Right renal pelvis (tissue), 4 donors: ENCODE measurements around the gene FEV. TPM values are rescaled to one million over a fixed set of nuclear protein-coding genes. Genes with fewer than 3 reads are reported as not detected.
A peak's percentile ranks its signal among the peaks of the same experiment; 100 is the strongest.

ENCODE experiments used
- DNase-seq, 4 donors: peaks; one replicate each; pipeline ENCODE4 v3.0.0-alpha.2; 2013; ENCODE audit warnings: low read depth in 4 of 4, low spot score in 3 of 4, missing footprints in 1 of 4
- polyA plus RNA-seq, 4 donors: library from polyadenylated mRNA; unstranded; fragments of 120-200 nt; gene quantifications; one replicate each; pipeline ENCODE4 v1.2.1, GENCODE V29; 2013; ENCODE audit not compliant: insufficient read length in 4 of 4

The FEV gene
- polyA plus RNA-seq, 4 donors: 0.08 to 0.10 (median 0.08) TPM; not detected in 1

DNA sequence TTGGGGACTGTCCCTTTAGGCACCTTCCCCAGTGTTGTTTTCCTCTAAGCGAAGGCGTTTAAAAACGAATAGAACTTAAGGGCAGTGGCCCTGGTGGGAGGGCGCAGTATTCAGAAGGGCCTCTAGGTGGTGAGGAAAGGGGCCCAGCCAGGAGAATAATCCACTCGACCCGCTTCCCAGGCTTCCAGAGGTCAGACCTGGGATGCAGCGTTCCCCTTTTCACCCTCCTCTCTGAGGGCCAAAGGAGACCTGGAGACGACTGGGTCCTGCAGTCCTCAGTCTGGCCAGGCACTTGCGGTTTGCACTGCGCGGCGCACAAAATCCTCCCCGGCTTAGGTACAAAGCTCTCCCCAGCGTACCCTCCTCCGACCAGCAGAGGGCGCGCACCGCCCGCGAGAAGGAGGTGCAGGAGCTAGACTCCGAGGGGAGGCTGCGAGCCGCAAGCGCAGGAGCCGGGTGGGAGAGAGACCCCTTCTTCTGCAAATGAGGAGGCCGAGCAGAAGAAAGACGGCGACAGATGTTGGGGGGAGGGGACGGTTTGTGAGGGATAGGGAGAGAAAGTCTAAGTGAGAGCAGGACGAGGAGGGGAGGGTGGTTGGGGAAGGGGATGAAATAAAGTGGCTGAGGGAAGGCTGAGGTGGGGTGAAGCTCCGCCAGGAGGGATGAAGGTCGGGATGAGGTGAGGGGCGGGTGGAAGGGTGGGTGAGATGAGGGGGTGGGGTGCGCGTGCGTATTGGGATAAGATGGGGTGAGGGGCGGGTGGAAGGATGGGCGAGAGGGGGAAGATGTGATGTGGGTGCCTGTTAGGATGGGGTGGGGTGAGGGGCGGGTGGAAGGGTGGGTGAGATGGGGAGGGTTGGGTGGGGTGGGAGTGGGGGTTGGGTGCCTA is 4.9 kb downstream of the FEV start:
- peak; percentile 68 to 78 (median 70) for DNase-seq

DNA sequence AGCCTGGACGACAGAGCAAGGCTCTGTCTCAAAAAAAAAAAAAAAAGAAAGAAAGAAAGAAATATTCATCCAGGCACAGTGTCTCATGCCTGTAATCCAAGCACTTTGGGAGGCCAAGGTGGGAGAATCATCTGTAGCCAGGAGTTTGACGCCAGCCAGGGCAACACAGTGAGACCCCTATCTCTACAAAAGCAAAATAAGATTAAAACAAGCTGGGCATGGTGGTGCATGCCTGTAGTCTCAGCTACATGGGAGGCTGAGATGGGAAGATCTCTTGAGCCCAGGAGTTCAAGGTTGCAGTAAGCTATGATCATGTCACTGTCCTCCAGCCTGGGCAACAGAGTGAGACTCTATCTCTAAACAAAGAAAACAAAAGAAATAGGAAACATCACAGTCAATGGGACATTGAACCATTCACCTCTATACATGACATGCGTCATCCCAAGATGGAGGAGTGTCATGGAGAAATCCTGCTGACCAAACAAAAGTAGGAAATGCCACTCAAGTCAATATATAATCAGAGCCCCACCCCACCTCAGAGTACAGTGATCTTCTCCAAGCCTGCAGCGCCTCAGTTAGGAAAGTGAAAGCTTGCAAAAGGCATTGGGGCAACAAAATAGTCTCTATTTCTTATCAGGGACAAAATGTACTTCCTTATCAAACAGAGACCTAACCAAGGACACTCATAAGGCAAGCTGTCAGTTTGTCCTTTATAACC is 9.8 kb downstream of the FEV start:
- no peak for DNase-seq

DNA sequence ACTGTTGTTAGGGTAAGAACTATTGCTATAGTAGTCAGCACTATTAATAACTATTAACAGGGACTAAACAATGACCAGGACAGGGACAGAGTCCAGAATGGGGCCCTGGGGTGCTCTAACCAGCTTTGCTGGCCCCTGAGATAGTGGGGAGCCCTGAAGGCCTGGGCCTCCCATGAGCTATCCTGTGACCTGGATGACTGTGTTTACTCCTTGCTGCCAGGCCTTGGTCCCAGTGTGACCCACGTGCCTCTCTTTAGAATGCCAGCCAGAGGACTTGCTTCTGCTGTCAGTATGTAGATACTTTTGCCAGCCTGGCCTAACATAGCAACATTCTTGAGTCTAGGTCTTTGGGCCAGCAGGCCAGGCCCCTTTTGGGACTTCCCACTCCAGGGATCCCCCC is 14.1 kb downstream of the FEV start:
- no peak for DNase-seq

DNA sequence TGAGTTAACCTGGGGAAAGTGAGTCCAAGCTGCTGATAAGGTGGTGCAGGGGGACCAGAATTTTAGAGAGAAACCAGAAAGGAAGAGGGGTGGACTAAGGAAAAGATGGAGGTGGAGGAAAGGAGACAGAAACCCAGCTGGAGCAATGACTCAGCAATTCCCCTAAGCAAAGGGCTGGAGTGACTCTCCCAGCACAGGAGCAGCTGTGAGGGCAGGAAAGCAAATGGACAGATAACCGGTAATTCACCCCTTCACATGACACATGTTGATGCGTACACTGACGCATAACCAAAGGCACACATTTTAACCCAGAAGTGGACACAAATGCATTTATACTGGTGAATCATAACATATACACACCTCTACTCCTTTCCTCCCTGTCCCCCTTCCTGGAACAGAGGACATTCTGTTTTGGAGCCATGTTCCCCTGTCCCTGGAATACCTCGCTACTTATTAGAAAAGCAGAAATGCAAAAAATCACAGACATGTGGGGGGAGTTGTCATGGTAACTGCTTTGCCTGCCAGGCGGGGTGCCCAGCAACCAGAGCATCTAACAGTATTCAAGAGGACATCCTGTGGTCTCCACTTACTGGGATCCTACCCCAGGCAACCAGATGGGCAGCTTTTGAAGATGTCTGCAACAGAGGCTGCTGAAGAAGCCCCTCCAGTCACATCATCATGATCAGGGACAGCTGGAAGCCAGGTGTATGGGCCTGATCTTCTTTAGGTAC is 20.8 kb downstream of the FEV start:
- DNase-seq: no peak

DNA sequence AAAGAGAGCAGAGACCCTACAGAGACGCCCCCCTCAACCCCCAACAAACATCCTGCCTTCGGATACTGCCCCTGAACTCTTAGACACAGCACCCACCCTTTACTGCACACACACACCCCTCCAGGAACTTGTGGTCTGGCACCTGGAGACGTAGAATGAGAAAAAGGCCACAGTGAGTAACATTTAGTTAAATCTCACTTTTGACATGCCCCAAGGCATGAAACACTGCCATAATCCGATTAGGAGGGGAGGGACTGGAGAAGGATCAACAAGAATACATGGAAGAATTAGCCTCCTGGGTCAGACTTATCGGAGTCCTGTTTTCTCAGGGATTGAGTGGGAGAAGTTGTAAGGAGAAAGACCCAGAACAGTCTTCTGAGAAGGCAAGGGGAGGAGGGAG is 21.4 kb downstream of the FEV start:
- DNase-seq: no peak

GRCh38 chr2:218962859-218963492 is 22.0 kb downstream of the FEV start:
- peak; percentile 70 to 75 (median 72) for DNase-seq

- no peak for DNase-seq
Observed at GRCh38 chr2:218961651-218962570, 23.1 kb downstream of the FEV start.

DNA sequence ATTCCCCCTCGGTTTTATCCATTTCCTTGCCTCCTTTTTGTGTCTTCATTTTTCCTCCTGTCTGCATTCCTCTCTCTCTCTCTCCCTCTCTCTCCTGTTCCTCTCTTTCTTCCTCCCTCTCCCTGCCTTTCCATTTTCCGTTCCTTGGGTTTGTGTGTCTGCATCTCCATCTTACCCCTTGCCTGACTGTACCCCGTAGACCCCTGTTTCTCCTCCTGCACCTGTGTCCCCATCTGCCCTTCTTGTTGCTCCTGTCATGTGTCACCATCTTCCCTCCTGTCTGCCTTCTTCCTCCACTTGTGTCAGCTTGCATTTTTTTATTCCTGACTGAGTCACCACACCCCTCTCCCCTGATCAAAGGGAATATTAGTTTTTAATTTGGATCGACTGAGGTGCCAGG is 23.8 kb downstream of the FEV start:
- DNase-seq: no peak

DNA sequence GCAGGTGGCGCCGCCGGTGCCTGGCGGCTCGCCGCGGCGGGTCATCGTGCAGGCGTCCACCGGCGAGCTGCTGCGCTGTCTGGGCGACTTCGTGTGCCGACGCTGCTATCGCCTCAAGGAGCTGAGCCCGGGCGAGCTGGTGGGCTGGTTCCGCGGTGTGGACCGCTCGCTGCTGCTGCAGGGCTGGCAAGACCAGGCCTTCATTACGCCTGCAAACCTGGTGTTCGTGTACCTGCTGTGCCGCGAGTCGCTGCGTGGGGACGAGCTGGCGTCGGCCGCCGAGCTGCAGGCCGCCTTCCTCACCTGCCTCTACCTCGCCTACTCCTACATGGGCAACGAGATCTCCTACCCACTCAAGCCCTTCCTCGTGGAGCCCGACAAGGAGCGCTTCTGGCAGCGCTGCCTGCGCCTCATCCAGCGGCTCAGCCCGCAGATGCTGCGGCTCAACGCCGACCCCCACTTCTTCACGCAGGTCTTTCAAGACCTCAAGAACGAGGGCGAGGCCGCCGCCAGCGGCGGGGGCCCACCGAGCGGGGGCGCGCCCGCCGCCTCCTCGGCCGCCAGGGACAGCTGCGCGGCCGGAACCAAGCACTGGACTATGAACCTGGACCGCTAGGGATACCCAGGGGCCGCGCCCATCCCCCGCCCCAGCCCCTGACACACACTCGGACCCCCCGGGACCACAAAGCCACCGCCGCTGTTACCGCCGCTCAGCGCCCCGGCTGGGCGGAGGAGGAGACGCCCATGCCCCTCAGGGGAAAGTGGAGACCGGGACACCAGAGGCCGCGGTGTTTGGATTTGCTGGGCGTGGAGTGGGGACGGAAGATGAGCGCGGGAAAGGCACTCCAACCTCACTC is 24.4 kb downstream of the FEV start:
- no peak for DNase-seq

DNA sequence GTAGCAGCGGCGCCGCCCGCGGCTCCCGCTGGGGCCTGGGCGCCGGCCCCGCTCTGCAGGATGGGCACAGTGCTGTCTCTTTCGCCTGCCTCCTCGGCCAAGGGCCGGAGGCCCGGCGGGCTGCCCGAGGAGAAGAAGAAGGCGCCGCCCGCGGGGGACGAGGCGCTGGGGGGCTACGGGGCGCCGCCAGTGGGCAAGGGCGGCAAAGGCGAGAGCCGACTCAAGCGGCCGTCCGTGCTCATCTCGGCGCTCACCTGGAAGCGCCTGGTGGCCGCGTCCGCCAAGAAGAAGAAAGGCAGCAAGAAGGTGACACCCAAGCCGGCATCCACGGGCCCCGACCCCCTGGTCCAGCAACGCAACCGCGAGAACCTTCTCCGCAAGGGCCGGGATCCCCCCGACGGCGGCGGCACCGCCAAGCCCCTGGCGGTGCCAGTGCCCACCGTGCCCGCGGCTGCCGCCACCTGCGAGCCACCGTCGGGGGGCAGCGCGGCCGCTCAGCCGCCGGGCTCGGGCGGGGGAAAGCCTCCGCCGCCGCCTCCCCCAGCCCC is 25.1 kb downstream of the FEV start:
- DNase-seq: no peak

DNA sequence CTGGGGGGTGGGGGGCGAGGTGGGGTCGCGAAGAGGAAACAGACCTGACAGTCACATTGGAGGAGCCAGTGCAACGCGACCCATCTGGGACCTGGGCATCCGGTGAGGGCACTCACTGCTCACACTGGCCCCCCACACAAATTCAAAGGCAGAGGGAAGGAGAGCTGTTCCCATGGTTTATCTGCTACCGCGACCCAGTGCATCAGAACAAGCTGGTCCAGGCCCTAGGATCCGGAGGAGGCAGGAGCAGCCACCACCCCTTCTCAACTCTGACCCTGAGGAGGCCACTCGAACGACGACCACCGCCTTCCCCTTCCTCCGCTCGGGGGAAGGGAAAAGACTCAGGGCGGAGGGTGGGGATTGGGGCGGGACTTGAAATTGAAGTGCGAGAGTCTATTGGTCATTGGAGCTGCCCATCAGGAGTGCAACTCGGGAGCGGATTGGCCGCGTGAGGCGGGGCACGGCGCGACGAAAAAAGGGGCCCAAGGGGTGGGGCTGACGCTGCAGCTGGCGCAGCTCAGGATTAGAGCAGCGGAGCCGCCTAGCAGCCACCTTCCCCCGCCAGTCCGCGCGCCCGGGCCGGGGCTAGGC is 25.7 kb downstream of the FEV start, which contains the start of gene CDK5R2:
TSS of gene CDK5R2 (plus strand) at position 526 of the 591 bp plus-strand sequence. CDS start 155 bp downstream, outside the sequence.
- DNase-seq: peak; percentile 75 to 84 (median 78)

DNA sequence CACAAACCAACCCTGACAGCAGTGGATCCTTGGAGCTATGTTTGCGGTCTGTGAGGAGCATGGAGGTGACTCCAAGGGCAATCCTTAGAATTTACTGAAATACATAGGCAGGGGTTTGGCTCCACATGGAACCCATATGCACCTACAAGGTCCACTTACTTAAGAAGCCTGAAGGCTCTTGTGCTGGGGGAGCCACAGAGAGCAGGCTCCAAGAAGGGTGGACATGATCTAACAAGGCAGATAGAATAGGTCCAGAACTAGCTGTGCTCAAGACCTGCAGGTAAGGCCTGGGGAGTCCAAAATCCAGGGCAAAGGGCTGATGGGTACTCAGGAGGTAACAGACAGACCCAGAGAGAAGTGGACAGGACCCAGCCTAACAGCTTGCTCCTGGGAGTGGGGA is 26.7 kb downstream of the FEV start:
- no peak for DNase-seq

DNA sequence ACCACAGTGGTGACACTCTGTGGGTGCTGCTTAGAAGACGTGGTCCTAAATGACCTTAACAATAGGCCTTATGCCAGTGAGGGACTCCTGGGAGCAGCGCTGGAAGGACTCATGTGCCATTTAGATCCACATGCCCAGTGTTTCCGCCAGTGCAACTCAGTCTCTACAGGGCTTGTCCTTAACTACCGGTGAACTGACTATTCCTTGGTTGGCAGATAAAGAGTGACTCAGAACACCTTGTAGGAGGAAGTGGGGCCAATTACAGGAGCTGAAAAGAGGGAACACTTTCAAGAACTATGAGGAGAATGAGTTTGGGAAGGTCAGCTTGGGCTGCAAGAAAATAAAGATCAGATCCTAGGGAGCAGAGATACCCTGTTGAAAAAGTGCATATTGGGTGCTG is 27.3 kb downstream of the FEV start:
- DNase-seq: no peak

- DNase-seq: no peak
Observed at GRCh38 chr2:218956039-218956438, 28.9 kb downstream of the FEV start.

DNA sequence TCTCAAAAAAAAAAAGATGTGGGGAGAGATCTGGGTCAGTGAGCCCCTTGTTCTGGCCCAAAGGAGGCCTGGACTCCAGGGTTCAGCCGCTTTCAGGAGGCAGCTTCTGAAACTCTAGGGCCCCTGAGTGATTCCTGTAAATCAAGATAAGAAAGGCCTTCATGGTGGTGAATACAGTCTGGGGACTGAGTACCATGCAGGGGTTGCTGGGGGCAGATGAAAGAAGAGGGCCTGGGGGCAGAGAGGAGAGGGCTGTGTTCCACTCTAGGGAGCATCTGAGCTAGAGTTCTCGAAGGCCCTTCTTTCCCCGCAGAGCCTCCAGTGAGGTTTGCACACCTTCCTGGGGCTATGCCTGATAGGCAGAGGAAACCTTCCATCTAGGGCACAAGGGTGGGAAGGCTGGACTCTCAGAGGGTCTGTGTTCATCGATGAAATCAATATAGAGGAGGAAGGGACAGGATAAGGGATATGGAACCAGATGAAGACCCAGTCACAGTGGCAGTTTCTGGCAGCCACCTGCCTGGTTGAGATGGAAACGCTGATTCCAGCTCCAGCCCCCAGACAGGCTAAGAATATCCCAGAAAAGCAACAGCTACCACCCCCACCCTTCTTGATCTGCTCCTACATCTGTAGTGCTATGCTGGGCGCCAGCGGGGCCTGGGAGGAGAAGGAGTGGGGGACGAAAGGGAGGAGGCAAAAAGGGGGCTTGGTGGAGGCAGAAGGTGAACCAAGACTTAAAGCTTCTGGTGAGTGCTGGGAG is 30.3 kb downstream of the FEV start:
- no peak for DNase-seq

- no peak for DNase-seq
Observed at GRCh38 chr2:218953366-218953954, 31.5 kb downstream of the FEV start.

GRCh38 chr2:218952160-218952559 is 32.8 kb downstream of the FEV start:
- no peak for DNase-seq
